SK-N-SH (cell line): ENCODE results near the gene ZNF341. TPM values are rescaled to one million over a fixed set of nuclear protein-coding genes. Genes with fewer than 3 reads are reported as not detected.

Source experiments
- CTCF ChIA-PET: fragments of 300-600, 350-600 bp; formaldehyde crosslinking; extraction: SDS; loops from one replicate; lab custom pipeline; 2021; lab: Yijun Ruan, JAX
- POLR2A ChIA-PET: fragments of 350-600 bp; sonication (Branson Sonifier 250); formaldehyde crosslinking; extraction: SDS; loops from one replicate; lab custom pipeline; 2020; ENCODE audit warnings: antibody characterized with exemption, inconsistent platforms; lab: Yijun Ruan, JAX
- DNase-seq: peaks from one replicate; pipeline ENCODE4 v3.0.0; 2012
- H2AFZ ChIP-seq: fragments of 200-600 bp; sonication (generic); 2 replicates; pipeline ENCODE4 v1.8.1; 2016; ENCODE audit warnings: antibody characterized with exemption, mild to moderate bottlenecking, low read depth
- H3F3A ChIP-seq: fragments of 200-600 bp; sonication (generic); replicated peaks from 2 replicates; pipeline ENCODE3; 2016; ENCODE audit warnings: antibody characterized with exemption, mild to moderate bottlenecking; ENCODE audit not compliant: insufficient read depth
- H3K27ac ChIP-seq, 2 experiments: fragments of 200-500 bp in 1 of 2; fragments of 200-600 bp in 1 of 2; sonication (Bioruptor generic) in 1 of 2; sonication (generic), shearing (Covaris generic) in 1 of 2; 2 replicates each; pipeline versions ENCODE4 v1.5.1 to v1.6.1; 2014 to 2016; ENCODE audit warnings: low read depth in 2 of 2, inconsistent platforms in 1 of 2, low read length in 1 of 2, mild to moderate bottlenecking in 1 of 2, mixed read lengths in 1 of 2
- H3K27me3 ChIP-seq: fragments of 200-600 bp; sonication (generic), shearing (Covaris generic); 2 replicates; pipeline ENCODE4 v1.6.1; 2016; ENCODE audit warnings: mixed run types; ENCODE audit not compliant: insufficient read depth
- H3K36me3 ChIP-seq, 2 experiments: fragments of 200-500 bp in 1 of 2; fragments of 200-600 bp in 1 of 2; sonication (Bioruptor generic) in 1 of 2; sonication (generic) in 1 of 2; replicated peaks in 1 of 2; 2 replicates each; pipeline versions ENCODE3 to v1.5.1; 2014 to 2016; ENCODE audit warnings: low read length in 1 of 2, mild to moderate bottlenecking in 1 of 2; ENCODE audit not compliant: insufficient read depth in 2 of 2, control insufficient read depth in 1 of 2
- H3K4me1 ChIP-seq, 2 experiments: fragments of 200-500 bp in 1 of 2; fragments of 200-600 bp in 1 of 2; sonication (Bioruptor generic) in 1 of 2; sonication (generic), shearing (Covaris generic) in 1 of 2; 2 replicates each; pipeline versions ENCODE4 v1.5.1 to v1.6.1; 2014 to 2016; ENCODE audit warnings: low read depth in 1 of 2, low read length in 1 of 2, mixed run types in 1 of 2; ENCODE audit not compliant: insufficient read depth in 2 of 2, control insufficient read depth in 1 of 2
- H3K4me2 ChIP-seq: fragments of 200-600 bp; sonication (generic), shearing (Covaris generic); 2 replicates; pipeline ENCODE4 v1.6.1; 2017; ENCODE audit warnings: mixed run types
- H3K4me3 ChIP-seq, 2 experiments: fragments of 200-500 bp in 1 of 2; fragments of 200-600 bp in 1 of 2; sonication (Bioruptor generic) in 1 of 2; sonication (generic), shearing (Covaris generic) in 1 of 2; 2 replicates each; pipeline versions ENCODE4 v1.5.1 to v1.8.1; 2014 to 2016; ENCODE audit warnings: low read depth in 2 of 2, inconsistent platforms in 1 of 2, low read length in 1 of 2, mild to moderate bottlenecking in 1 of 2, mixed read lengths in 1 of 2, moderate library complexity in 1 of 2
- H3K79me2 ChIP-seq: fragments of 200-600 bp; sonication (generic); 2 replicates; pipeline ENCODE4 v1.8.1; 2017; ENCODE audit warnings: mild to moderate bottlenecking; ENCODE audit not compliant: insufficient read depth
- H3K9ac ChIP-seq: fragments of 200-600 bp; sonication (generic); 2 replicates; pipeline ENCODE4 v1.6.1; 2017; ENCODE audit warnings: mixed run types
- H3K9me2 ChIP-seq: fragments of 200-600 bp; sonication (generic); 2 replicates; pipeline ENCODE4 v1.6.1; 2017; ENCODE audit warnings: mixed run types
- H3K9me3 ChIP-seq: fragments of 200-600 bp; sonication (generic); 2 replicates; pipeline ENCODE4 v1.6.1; 2017; ENCODE audit warnings: mixed run types, mild to moderate bottlenecking, moderate library complexity
- H4K20me1 ChIP-seq: fragments of 200-600 bp; sonication (generic); 2 replicates; pipeline ENCODE4 v1.6.1; 2017; ENCODE audit warnings: mild to moderate bottlenecking, mixed run types; ENCODE audit not compliant: insufficient read depth
- CHD2 ChIP-seq: fragments of 150-350 bp; IDR thresholded peaks from 2 replicates; pipeline ENCODE4 v1.6.1; 2018; ENCODE audit warnings: low read length; ENCODE audit not compliant: partially characterized antibody
- CTCF ChIP-seq: fragments of 200-600 bp; sonication (generic); IDR thresholded peaks from 2 replicates; pipeline ENCODE4 v1.6.1; 2017; ENCODE audit warnings: antibody characterized with exemption, mild to moderate bottlenecking, moderate library complexity
- ELF1 ChIP-seq: IDR thresholded peaks from 2 replicates; pipeline ENCODE4 v1.4.0; 2012
- EZH2phosphoT487 ChIP-seq: fragments of 200-600 bp; sonication (generic); IDR thresholded peaks from 2 replicates; pipeline ENCODE4 v1.6.1; 2017; ENCODE audit warnings: low read depth, mixed run types, mild to moderate bottlenecking, antibody characterized with exemption, moderate library complexity, borderline replicate concordance
- FOSL2 ChIP-seq: IDR thresholded peaks from 2 replicates; pipeline ENCODE4 v1.4.0; 2012; ENCODE audit warnings: low read depth, mild to moderate bottlenecking, moderate library complexity, borderline replicate concordance
- FOXJ3 ChIP-seq: sonication (generic); formaldehyde crosslinking; IDR thresholded peaks from 2 replicates; pipeline ENCODE4 v1.5.1; 2020; ENCODE audit warnings: mild to moderate bottlenecking, missing genetic modification reagents
- FOXM1 ChIP-seq: IDR thresholded peaks from 2 replicates; pipeline ENCODE4 v1.4.0; 2012; ENCODE audit warnings: low read depth, mild to moderate bottlenecking
- IRF3 ChIP-seq: fragments of 150-350 bp; IDR thresholded peaks from 2 replicates; pipeline ENCODE4 v1.6.1; 2016; ENCODE audit warnings: mild to moderate bottlenecking, low read depth, low read length
- MEF2A ChIP-seq: IDR thresholded peaks from 2 replicates; pipeline ENCODE4 v1.4.0; 2012; ENCODE audit warnings: low read depth, borderline replicate concordance
- MXI1 ChIP-seq: IDR thresholded peaks from 2 replicates; pipeline ENCODE4 v1.6.1; 2012; ENCODE audit warnings: mild to moderate bottlenecking, low read depth, low read length, improper control_type of control experiment
- NFIC ChIP-seq: IDR thresholded peaks from 2 replicates; pipeline ENCODE4 v1.4.0; 2012; ENCODE audit warnings: borderline replicate concordance
- POLR2AphosphoS5 ChIP-seq: IDR thresholded peaks from 2 replicates; pipeline ENCODE4 v1.6.1; 2012; ENCODE audit warnings: low read depth, low read length
- RCOR1 ChIP-seq: fragments of 150-350 bp; IDR thresholded peaks from 2 replicates; pipeline ENCODE4 v1.6.1; 2017; ENCODE audit warnings: antibody characterized with exemption, low read length
- SIN3A ChIP-seq: IDR thresholded peaks from 2 replicates; pipeline ENCODE4 v1.6.1; 2012; ENCODE audit warnings: low read depth, mild to moderate bottlenecking, low read length, moderate library complexity, borderline replicate concordance
- TAF1 ChIP-seq: IDR thresholded peaks from 2 replicates; pipeline ENCODE4 v1.6.1; 2012; ENCODE audit warnings: low read depth, mild to moderate bottlenecking, low read length, moderate library complexity, borderline replicate concordance
- TCF12 ChIP-seq: IDR thresholded peaks from 2 replicates; pipeline ENCODE4 v1.4.0; 2012
- USF2 ChIP-seq: fragments of 150-350 bp; IDR thresholded peaks from 2 replicates; pipeline ENCODE4 v1.6.1; 2017; ENCODE audit warnings: antibody characterized with exemption, low read length, low read depth, borderline replicate concordance
- WGBS: methylation state at CpG from one replicate; pipeline ENCODE4 v1.1.6; 2017; ENCODE audit warnings: low lambda C conversion rate; 5-methylcytosine and 5-hydroxymethylcytosine counted together
- polyA plus RNA-seq, 3 experiments: library from polyadenylated mRNA; depleted of rRNA; stranded (reverse); fragments of >200 nt; gene quantifications; 2 replicates each; pipeline ENCODE4 v1.2.3, GENCODE V29; 2012
- TF ChIP-seq, protein P1 (sequence below): IDR thresholded peaks from 2 replicates; pipeline ENCODE4 v1.4.0; 2012; ENCODE audit warnings: low read depth, borderline replicate concordance

ZNF341 gene
- polyA plus RNA-seq, 1 of the 3 experiments (the other 2 are of a cell fraction), result 3.2 TPM

GRCh38 chr20:33746325-33746998 lies 14.7 kb downstream of the ZNF341 start:
- WGBS, result 92% methylated on average over 12 of the region's 12 CpGs
- Histone ChIP-seq H3K79me2 (no peaks in the 10 kb centered on the region), H2AFZ (no peak overlapping the region), H3K9ac (no peak overlapping the region), H3K27me3 (no peaks in the 10 kb centered on the region), H3F3A (no peaks in the 10 kb centered on the region), H3K4me1 (no peaks in the 10 kb centered on the region), H3K27ac (no peak overlapping the region), H4K20me1 (no peaks in the 10 kb centered on the region), H3K9me2 (no peaks in the 10 kb centered on the region), H3K36me3 (peaks cover 0 to 2% of the 10 kb centered on the region in 2 experiments), H3K9me3 (no peaks in the 10 kb centered on the region), H3K4me2 (no peak overlapping the region), H3K4me3 (no peak overlapping the region)
- ChIA-PET POLR2A (no interaction called here), CTCF (no interaction called here)
- DNase-seq, result no peak
- no peak for TF ChIP-seq ELF1
- TF ChIP-seq CTCF, result no peak
- no peak for TF ChIP-seq RCOR1
- no peak for TF ChIP-seq NFIC
- no peak for TF ChIP-seq EZH2phosphoT487
- no peak for TF ChIP-seq CHD2
- no peak for TF ChIP-seq FOXJ3 (CRISPR knock-in tag)
- no peak for TF ChIP-seq MEF2A
- TF ChIP-seq FOXM1, result no peak
- no peak for TF ChIP-seq TCF12
- TF ChIP-seq FOSL2, result no peak
- TF ChIP-seq SIN3A, result no peak
- no peak for TF ChIP-seq IRF3
- no peak for TF ChIP-seq USF2
- TF ChIP-seq TAF1, result no peak
- TF ChIP-seq, protein P1, sequence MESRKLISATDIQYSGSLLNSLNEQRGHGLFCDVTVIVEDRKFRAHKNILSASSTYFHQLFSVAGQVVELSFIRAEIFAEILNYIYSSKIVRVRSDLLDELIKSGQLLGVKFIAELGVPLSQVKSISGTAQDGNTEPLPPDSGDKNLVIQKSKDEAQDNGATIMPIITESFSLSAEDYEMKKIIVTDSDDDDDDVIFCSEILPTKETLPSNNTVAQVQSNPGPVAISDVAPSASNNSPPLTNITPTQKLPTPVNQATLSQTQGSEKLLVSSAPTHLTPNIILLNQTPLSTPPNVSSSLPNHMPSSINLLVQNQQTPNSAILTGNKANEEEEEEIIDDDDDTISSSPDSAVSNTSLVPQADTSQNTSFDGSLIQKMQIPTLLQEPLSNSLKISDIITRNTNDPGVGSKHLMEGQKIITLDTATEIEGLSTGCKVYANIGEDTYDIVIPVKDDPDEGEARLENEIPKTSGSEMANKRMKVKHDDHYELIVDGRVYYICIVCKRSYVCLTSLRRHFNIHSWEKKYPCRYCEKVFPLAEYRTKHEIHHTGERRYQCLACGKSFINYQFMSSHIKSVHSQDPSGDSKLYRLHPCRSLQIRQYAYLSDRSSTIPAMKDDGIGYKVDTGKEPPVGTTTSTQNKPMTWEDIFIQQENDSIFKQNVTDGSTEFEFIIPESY, result no peak
- TF ChIP-seq POLR2AphosphoS5, result no peak
- no peak for TF ChIP-seq MXI1
